HG02938 (cell line): ENCODE data around the gene LIPN.
"Not testable (repeated sequence)": the region's sequence is repeated elsewhere in the genome, so short reads cannot be mapped to it uniquely, and the experiment has no call there.

Experiments
- ATAC-seq: cut with Tn5 transposase; IDR thresholded peaks from one replicate; pipeline ENCODE4 v1.9.1; 2021; ENCODE audit warnings: mild to moderate bottlenecking, moderate library complexity; ENCODE audit not compliant: unreplicated experiment

The LIPN gene

GRCh38 chr10:88759366-88760101 lies at the start of gene LIPN:
TSS of gene LIPN (plus strand) at chr10:88760020. CDS start at chr10:88761406, 1,386 bp downstream.
- no peak for ATAC-seq

- no peak for ATAC-seq
Measured at GRCh38 chr10:88715517-88715916, 44.3 kb upstream of the LIPN start.

- ATAC-seq, result no peak
Measured at GRCh38 chr10:88721392-88721791, 38.4 kb upstream of the LIPN start.

- ATAC-seq, result no peak
Measured at GRCh38 chr10:88725798-88726197, 34.0 kb upstream of the LIPN start.

GRCh38 chr10:88728107-88728763 lies 31.6 kb upstream of the LIPN start:
- no peak for ATAC-seq

- ATAC-seq, result no peak
Measured at GRCh38 chr10:88730864-88731263, 29.0 kb upstream of the LIPN start.

GRCh38 chr10:88731296-88731695 lies 28.5 kb upstream of the LIPN start:
- no peak for ATAC-seq

- ATAC-seq, result no peak
Measured at GRCh38 chr10:88733215-88733614, 26.6 kb upstream of the LIPN start.

GRCh38 chr10:88735661-88736060 lies 24.2 kb upstream of the LIPN start:
- no peak for ATAC-seq

- ATAC-seq, result not testable (repeated sequence)
Measured at GRCh38 chr10:88741921-88742320, 17.9 kb upstream of the LIPN start.

GRCh38 chr10:88742448-88742847 lies 17.4 kb upstream of the LIPN start:
- no peak for ATAC-seq

- ATAC-seq, result no peak
Measured at GRCh38 chr10:88744002-88744401, 15.8 kb upstream of the LIPN start.

GRCh38 chr10:88745633-88746032 lies 14.2 kb upstream of the LIPN start:
- no peak for ATAC-seq

- ATAC-seq, result no peak
Measured at GRCh38 chr10:88754287-88754686, 5.5 kb upstream of the LIPN start.

GRCh38 chr10:88755753-88756152 lies 4.1 kb upstream of the LIPN start:
- ATAC-seq, result no peak

GRCh38 chr10:88756660-88757059 lies 3.2 kb upstream of the LIPN start:
- no peak for ATAC-seq

- ATAC-seq, result no peak
Measured at GRCh38 chr10:88762906-88763305, 3.1 kb downstream of the LIPN start.

GRCh38 chr10:88763441-88763840 lies 3.6 kb downstream of the LIPN start:
- no peak for ATAC-seq

GRCh38 chr10:88764110-88764509 lies 4.3 kb downstream of the LIPN start:
- no peak for ATAC-seq

- no peak for ATAC-seq
Measured at GRCh38 chr10:88765816-88766215, 6.0 kb downstream of the LIPN start.

GRCh38 chr10:88769384-88769783 lies 9.6 kb downstream of the LIPN start:
- no peak for ATAC-seq

- no peak for ATAC-seq
Measured at GRCh38 chr10:88781206-88781605, 21.4 kb downstream of the LIPN start.

GRCh38 chr10:88782222-88782621 lies 22.4 kb downstream of the LIPN start:
- ATAC-seq, result no peak
